ENCODE data around the gene PITPNC1.
"Not testable (repeated sequence)": the region's sequence is repeated elsewhere in the genome, so short reads cannot be mapped to it uniquely, and the experiment has no call there.

The PITPNC1 gene

DNA sequence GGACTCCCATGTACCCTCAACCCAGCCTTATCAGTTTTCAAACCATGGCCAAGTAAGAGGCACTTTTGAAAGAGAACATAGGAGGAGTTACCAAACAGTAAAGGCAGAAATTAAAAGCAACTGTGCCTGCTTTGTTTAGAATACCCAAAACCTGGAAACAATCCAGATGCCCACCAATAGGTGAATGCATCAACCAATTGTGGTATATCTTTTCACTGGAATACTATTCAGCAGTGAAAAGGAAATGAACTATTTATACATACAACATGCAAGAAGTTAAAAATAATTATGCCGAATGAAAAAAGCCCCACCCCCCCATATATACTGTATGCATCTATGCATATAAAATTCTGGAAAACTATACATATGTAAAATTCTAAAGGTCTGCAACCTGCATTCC lies 37.0 kb downstream of the PITPNC1 start:
- no peak for DNase-seq (ENCODE audit: low read depth in 1 of 2, low spot score in 1 of 2)
- TF ChIP-seq JUND (IDR thresholded peaks at IDR 0.05; ENCODE audit: low read depth) = no peak
- in situ Hi-C loops (cut with HindIII; ENCODE audit: low pct_unique_long_range_greater_than_20kb, low sequenced_read_pairs) = no loop called here

DNA sequence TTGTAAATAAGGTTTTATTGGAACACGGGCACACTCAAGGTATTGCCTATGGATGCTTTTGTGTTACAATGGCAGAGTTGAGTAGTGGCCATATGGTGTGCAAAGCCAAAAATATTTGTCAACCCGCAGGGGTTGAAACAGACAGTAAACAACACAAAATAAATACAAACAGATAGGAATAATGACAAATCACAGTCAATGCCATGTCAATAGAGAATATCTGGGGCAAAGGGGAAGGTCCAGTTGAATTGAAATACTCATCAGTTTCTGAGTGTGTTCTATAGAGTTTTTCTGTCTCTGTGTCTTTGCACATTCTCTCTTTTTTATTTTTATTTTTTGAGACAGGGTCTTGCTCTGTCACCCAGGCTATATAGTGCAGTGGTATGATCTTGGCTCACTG lies 37.5 kb downstream of the PITPNC1 start:
- no peak for TF ChIP-seq JUND (IDR thresholded peaks at IDR 0.05; ENCODE audit: low read depth)
- in situ Hi-C loops (cut with HindIII; ENCODE audit: low pct_unique_long_range_greater_than_20kb, low sequenced_read_pairs) = no loop called here
- no peak for DNase-seq (ENCODE audit: low read depth in 1 of 2, low spot score in 1 of 2)

GRCh38 chr17:67415291-67415690 lies 38.2 kb downstream of the PITPNC1 start:
- no peak for TF ChIP-seq JUND (IDR thresholded peaks at IDR 0.05; ENCODE audit: low read depth)
- in situ Hi-C loops (cut with HindIII; ENCODE audit: low pct_unique_long_range_greater_than_20kb, low sequenced_read_pairs) = no loop called here
- no peak for DNase-seq (ENCODE audit: low read depth in 1 of 2, low spot score in 1 of 2)

DNA sequence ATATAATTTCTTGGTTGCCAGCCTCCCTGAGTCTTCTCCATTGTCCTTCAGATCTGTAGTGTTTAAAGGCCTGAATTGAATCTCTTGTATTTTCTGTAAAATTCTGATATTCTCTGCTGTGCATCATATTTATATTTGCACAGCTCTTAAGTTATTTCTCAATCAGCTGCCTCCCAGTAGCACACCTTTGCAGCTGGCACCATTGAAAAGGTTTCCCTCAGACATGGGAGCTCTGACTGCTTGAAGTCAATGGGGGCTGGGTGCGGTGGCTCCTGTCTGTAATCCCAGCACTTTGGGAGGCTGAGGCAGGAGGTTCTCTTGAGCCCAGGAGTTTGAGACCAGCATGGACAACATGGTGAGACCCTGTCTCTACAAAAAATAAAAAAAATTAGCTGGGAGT lies 40.4 kb downstream of the PITPNC1 start:
- DNase-seq (ENCODE audit: low read depth in 1 of 2, low spot score in 1 of 2) = no peak
- in situ Hi-C loops (cut with HindIII; ENCODE audit: low pct_unique_long_range_greater_than_20kb, low sequenced_read_pairs) = no loop called here
- TF ChIP-seq JUND (IDR thresholded peaks at IDR 0.05; ENCODE audit: low read depth) = no peak

DNA sequence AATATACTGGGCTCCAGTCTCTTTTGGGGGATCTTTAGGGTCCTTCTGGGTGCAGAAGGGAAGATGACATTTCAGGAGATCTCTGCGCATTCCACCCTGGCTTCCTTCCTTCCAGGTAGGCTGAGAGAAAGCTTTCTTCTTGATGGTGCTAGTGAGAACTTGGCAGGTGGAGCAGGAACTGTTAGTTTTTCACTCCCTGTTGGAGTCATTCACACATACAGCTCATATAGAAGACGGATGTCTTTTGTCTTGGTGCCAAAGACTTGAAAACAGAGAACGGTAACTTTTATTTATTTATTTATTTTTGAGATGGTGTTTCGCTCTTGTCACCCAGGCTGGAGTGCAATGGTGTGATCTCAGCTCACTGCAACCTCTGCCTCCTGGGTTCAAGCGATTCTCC lies 43.9 kb downstream of the PITPNC1 start:
- no peak for DNase-seq (ENCODE audit: low read depth in 1 of 2, low spot score in 1 of 2)
- TF ChIP-seq JUND (IDR thresholded peaks at IDR 0.05; ENCODE audit: low read depth) = no peak
- in situ Hi-C loops (cut with HindIII; ENCODE audit: low pct_unique_long_range_greater_than_20kb, low sequenced_read_pairs) = no loop called here

DNA sequence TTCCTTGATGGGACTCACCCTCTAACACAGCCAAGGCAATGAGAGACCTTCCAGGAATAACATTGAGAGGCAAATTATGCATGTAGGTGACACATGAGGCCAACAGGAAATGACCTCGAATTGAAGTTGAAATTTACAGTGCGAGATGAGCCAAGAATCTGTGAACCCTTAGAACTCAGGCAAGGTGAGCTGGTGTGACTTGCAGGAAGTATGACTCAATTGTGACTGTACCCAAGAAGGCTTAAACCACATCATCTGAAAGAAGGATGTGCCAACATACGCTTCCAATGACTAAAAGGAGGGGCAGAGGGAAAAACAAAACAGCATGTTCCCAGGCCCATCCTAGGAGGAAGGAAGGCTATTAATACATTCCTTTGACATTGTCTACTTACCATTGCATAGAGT lies 44.8 kb downstream of the PITPNC1 start:
- TF ChIP-seq JUND (IDR thresholded peaks at IDR 0.05; ENCODE audit: low read depth) = no peak
- DNase-seq (ENCODE audit: low read depth in 1 of 2, low spot score in 1 of 2) = peak in 1 of 2 experiments; percentile 40
- in situ Hi-C loops (cut with HindIII; ENCODE audit: low pct_unique_long_range_greater_than_20kb, low sequenced_read_pairs) = no loop called here

GRCh38 chr17:67422296-67422695 lies 45.2 kb downstream of the PITPNC1 start:
- in situ Hi-C loops (cut with HindIII; ENCODE audit: low pct_unique_long_range_greater_than_20kb, low sequenced_read_pairs); DNase-seq (ENCODE audit: low read depth in 1 of 2, low spot score in 1 of 2): not testable (repeated sequence)

DNA sequence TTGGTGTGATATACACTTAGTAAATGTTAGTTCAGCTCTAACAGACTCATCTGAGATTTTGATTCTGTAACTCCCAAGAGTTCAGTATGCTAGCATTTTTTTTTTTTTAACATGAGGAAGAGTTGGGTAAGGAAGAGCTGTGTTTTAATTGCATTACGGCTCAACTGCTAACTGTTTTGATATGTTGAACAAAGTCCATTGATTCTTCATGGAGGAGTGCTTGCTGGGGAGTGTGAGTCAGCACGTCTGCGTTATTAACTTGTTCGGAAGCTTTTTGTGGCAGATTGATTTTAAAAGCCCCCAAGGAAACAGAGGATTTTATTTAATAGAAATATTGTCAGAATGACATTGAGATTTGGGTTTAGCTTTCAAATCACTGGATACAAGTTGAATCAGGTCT lies 45.8 kb downstream of the PITPNC1 start:
- no peak for DNase-seq (ENCODE audit: low read depth in 1 of 2, low spot score in 1 of 2)
- no peak for TF ChIP-seq JUND (IDR thresholded peaks at IDR 0.05; ENCODE audit: low read depth)
- in situ Hi-C loops (cut with HindIII; ENCODE audit: low pct_unique_long_range_greater_than_20kb, low sequenced_read_pairs) = no loop called here

DNA sequence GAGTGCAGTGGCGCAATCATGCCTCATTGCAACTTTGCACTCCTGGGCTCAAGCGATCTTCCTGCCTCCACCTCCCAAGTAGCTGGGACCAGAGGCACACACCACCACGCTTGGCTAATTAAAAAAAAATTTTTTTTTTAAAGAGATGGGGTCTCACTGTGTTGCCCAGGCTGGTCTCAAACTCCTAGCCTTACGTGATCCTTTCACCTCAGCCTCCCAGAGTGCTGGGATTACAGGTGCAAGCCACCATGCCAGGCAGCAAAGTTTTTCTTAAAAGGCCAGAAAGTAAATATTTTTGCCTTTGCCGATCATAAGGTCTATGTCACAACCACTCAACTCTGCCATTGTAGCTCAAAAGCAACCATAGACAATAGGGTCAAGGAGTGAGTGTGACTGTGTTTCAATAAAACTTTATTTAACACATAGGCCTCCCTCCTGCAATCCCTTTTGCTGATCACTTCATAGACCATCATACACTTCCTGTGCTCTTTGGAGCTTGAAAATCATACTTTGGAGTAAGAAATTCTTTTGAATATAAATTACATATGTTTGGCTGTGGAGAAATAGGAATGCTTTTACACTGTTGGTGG lies 48.6 kb downstream of the PITPNC1 start:
- DNase-seq (ENCODE audit: low read depth in 1 of 2, low spot score in 1 of 2) = no peak
- in situ Hi-C loops (cut with HindIII; ENCODE audit: low pct_unique_long_range_greater_than_20kb, low sequenced_read_pairs) = no loop called here
- no peak for TF ChIP-seq JUND (IDR thresholded peaks at IDR 0.05; ENCODE audit: low read depth)

DNA sequence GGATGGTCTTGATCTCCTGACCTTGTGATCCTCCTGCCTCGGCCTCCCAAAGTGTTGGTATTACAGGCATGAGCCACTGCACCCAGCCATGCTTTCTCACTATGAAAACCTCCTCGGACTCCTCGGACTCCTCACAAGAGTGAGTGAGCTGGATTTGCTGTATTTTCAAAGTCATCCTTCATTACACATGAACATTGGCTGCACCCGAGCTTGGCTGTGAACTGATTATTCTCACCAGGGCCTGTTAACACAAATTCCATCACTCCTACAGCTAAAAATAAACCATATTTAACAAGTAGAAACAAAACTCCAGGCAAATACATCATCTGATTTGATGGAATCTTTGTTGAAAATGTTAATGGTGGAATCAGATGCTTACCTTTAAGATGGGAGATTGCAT lies 50.3 kb downstream of the PITPNC1 start:
- TF ChIP-seq JUND (IDR thresholded peaks at IDR 0.05; ENCODE audit: low read depth) = no peak
- DNase-seq (ENCODE audit: low read depth in 1 of 2, low spot score in 1 of 2) = no peak
- in situ Hi-C loops (cut with HindIII; ENCODE audit: low pct_unique_long_range_greater_than_20kb, low sequenced_read_pairs) = no loop called here

GRCh38 chr17:67430515-67430914 lies 53.4 kb downstream of the PITPNC1 start:
- in situ Hi-C loops (cut with HindIII; ENCODE audit: low pct_unique_long_range_greater_than_20kb, low sequenced_read_pairs); DNase-seq (ENCODE audit: low read depth in 1 of 2, low spot score in 1 of 2): not testable (repeated sequence)

DNA sequence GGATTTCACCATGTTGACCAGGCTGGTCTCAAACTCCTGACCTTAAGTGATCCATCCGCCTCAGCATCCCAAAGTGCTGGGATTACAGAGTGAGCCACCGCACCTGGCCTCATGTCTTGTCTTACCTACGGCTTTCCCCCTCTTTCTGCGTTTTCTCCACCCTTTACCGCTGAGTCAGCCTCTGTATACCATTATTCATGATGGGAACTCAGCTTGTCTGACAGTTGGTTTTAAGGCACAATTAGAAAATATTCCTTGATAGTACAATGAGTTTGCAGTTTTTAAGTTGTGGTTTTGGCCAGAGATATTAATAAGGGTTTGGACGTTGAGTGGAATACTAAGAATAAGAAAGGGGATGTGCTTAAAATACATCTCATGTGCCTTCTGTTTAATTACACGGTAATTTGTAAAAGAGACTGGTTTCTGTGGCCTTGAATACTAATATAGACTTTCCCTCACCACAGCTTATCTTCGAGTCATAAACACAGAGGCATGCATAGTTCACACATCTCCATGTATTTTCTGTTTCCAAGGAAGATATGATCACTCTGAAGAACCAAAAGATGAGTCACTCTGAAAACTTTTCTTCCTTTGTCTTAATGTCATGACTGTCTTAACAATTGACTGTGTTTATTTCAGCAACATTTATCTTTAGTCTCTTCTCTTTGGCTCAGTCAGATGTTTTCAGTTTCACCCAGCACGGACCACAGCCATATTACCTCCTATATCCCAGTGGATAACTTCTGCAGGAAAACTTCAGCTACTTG lies 54.4 kb downstream of the PITPNC1 start:
- no peak for DNase-seq (ENCODE audit: low read depth in 1 of 2, low spot score in 1 of 2)
- in situ Hi-C loops (cut with HindIII; ENCODE audit: low pct_unique_long_range_greater_than_20kb, low sequenced_read_pairs) = no loop called here
- no peak for TF ChIP-seq JUND (IDR thresholded peaks at IDR 0.05; ENCODE audit: low read depth)

- in situ Hi-C loops (cut with HindIII; ENCODE audit: low pct_unique_long_range_greater_than_20kb, low sequenced_read_pairs) = no loop called here
- no peak for DNase-seq (ENCODE audit: low read depth in 1 of 2, low spot score in 1 of 2)
- no peak for TF ChIP-seq JUND (IDR thresholded peaks at IDR 0.05; ENCODE audit: low read depth)
These were observed 56.3 kb downstream of the PITPNC1 start for GRCh38 chr17:67433248-67433924.

Data from T47D (cell line).